Kidney (tissue), 14 donors: Measurements from ENCODE around the gene SMAGP. TPM values are rescaled to one million over a fixed set of nuclear protein-coding genes. Genes with fewer than 3 reads are reported as not detected.
"Not testable (repeated sequence)": the region's sequence is repeated elsewhere in the genome, so short reads cannot be mapped to it uniquely, and the experiment has no call there.

Source experiments
- DNase-seq, 5 donors: peaks; one replicate each; pipeline ENCODE4 v3.0.0-alpha.2; 2013 to 2020
- FAIRE-seq: peaks from 2 replicates; lab custom pipeline; 2012; peaks lifted over from hg19 to GRCh38; lab: Jason Lieb, UNC
- H3K27ac ChIP-seq, 2 donors: one replicate each; pipeline ENCODE4 v1.7.0; 2013; ENCODE audit warnings: low read depth in 2 of 2, low read length in 2 of 2, inconsistent platforms in 1 of 2
- H3K27me3 ChIP-seq: one replicate; pipeline ENCODE4 v1.7.1; 2013; ENCODE audit warnings: low read length, inconsistent platforms; ENCODE audit not compliant: control insufficient read depth, insufficient read depth
- H3K36me3 ChIP-seq, 3 donors: one replicate each; pipeline versions ENCODE4 v1.7.0 to v1.7.1; 2013; ENCODE audit warnings: low read length in 3 of 3, control low read depth in 1 of 3, inconsistent platforms in 1 of 3; ENCODE audit not compliant: insufficient read depth in 3 of 3, control insufficient read depth in 2 of 3
- H3K4me1 ChIP-seq, 3 donors: one replicate each; pipeline versions ENCODE4 v1.7.0 to v1.7.1; 2013; ENCODE audit warnings: low read length in 3 of 3, inconsistent platforms in 1 of 3, low read depth in 1 of 3; ENCODE audit not compliant: control insufficient read depth in 2 of 3, insufficient read depth in 2 of 3
- H3K4me3 ChIP-seq, 3 donors: one replicate each; pipeline versions ENCODE4 v1.7.0 to v1.8.1; 2013; ENCODE audit warnings: low read length in 3 of 3, control low read depth in 1 of 3, inconsistent platforms in 1 of 3
- H3K9ac ChIP-seq, 3 donors: one replicate each; pipeline versions ENCODE4 v1.7.0 to v1.7.1; 2013; ENCODE audit warnings: low read length in 3 of 3, control low read depth in 1 of 3, inconsistent platforms in 1 of 3
- H3K9me3 ChIP-seq, 3 donors: one replicate each; pipeline versions ENCODE4 v1.7.0 to v1.7.1; 2013; ENCODE audit warnings: low read length in 3 of 3, control low read depth in 1 of 3, inconsistent platforms in 1 of 3; ENCODE audit not compliant: control insufficient read depth in 2 of 3, insufficient read depth in 1 of 3
- intact Hi-C: fragments of 100-400 bp; cut with DNase I; formaldehyde crosslinking; loops from one replicate; pipeline ENCODE4 v1.11.1; 2022
- polyA plus RNA-seq: library from polyadenylated mRNA; stranded (reverse); fragments of 350-450 nt; fragmentation: Illumina TruSeq; extraction: RNeasy Lipid Tissue Mini Kit (QIAGEN cat#74804); gene quantifications from one replicate; pipeline ENCODE4 v1.2.3, GENCODE V29; 2014; ENCODE audit warnings: low read depth, low replicate concordance; ENCODE audit not compliant: insufficient read depth
- total RNA-seq: library from RNA; stranded (reverse); fragmentation: NEBNext Ultra II Directional; extraction: Animal tissue kit (Norgen Biotek cat#: 25700); gene quantifications from one replicate; pipeline ENCODE4 v1.2.1, GENCODE V29; 2021
- TF ChIP-seq, protein P1 (sequence below): IDR thresholded peaks from 3 replicates; pipeline ENCODE4 v1.5.1; 2012; ENCODE audit warnings: mild to moderate bottlenecking, moderate library complexity, borderline replicate concordance; ENCODE audit not compliant: insufficient read depth; ENCODE audit errors: extremely low read depth
- donor health status: control.
- donor health status: control.
- donor health status: control.
- donor health status: control.
- donor health status: control.
- donor health status: DM: yes; HTN: yes; CAD: no.
- donor health status: Normal renal cell carcinoma (clear cell type).

The SMAGP gene
- total and polyA plus RNA-seq, 2 donors from 2014 or later = 22.8 to 28.5 TPM

DNA sequence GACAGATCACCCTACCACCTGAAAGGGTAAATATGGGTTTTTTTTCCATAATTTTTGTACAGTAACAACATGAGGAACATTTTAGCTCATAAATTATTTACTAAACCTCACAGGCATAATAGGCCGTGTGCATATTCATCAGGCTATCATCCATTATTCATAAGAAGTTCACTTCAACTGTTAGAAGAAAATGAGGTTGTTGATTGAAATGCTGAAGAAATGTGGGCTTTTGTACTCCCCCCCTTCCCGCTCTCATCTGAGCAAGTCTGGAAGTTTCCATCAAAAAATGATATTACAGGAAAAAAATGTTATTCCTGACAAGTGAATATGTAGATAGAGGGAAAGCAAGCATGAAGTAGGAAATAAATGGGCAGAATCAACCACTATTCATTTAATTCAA, 44.4 kb downstream of the SMAGP start:
- Histone ChIP-seq H3K4me3 (no peak overlapping the region), H3K9ac (no peak overlapping the region), H3K27me3 (no peaks in the 10 kb centered on the region), H3K36me3 (no peaks in the 10 kb centered on the region), H3K27ac (no peak overlapping the region), H3K4me1 (peaks cover 0 to 6% (median 0%) of the 10 kb centered on the region in 3 donors), H3K9me3 (no peaks in the 10 kb centered on the region)
- DNase-seq = no peak
- TF ChIP-seq, protein P1, sequence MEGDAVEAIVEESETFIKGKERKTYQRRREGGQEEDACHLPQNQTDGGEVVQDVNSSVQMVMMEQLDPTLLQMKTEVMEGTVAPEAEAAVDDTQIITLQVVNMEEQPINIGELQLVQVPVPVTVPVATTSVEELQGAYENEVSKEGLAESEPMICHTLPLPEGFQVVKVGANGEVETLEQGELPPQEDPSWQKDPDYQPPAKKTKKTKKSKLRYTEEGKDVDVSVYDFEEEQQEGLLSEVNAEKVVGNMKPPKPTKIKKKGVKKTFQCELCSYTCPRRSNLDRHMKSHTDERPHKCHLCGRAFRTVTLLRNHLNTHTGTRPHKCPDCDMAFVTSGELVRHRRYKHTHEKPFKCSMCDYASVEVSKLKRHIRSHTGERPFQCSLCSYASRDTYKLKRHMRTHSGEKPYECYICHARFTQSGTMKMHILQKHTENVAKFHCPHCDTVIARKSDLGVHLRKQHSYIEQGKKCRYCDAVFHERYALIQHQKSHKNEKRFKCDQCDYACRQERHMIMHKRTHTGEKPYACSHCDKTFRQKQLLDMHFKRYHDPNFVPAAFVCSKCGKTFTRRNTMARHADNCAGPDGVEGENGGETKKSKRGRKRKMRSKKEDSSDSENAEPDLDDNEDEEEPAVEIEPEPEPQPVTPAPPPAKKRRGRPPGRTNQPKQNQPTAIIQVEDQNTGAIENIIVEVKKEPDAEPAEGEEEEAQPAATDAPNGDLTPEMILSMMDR = no peak
- FAIRE-seq = no peak
- intact Hi-C loops = no loop called here

DNA sequence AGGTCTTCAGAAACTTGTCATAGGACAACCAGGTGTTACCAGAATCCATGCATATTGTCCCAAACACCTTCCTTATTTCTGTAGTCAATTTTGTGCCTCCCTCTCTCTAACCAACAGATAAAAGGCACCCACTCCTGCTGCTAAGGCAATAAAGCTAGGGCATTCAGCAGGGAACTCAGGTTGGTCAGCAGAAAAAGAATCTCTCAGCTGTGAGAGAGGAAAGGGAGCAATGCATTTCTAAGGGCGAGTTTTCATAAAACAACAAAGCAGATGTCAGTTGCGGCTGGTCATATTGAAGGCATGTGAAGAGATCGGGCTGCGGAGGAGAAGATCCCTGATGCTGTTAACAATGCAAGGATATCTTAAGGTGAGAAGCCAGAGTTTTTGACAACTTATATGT, 45.0 kb downstream of the SMAGP start:
- no peak overlapping the region for H3K27ac ChIP-seq
- DNase-seq (no peak), FAIRE-seq (no peak)
- H3K9me3 ChIP-seq = no peaks in the 10 kb centered on the region
- no peak overlapping the region for H3K4me3 ChIP-seq
- H3K36me3 ChIP-seq = no peaks in the 10 kb centered on the region
- H3K27me3 ChIP-seq = no peaks in the 10 kb centered on the region
- TF ChIP-seq, protein P1 = no peak
- no peak overlapping the region for H3K9ac ChIP-seq
- peaks cover 0 to 6% (median 0%) of the 10 kb centered on the region in 3 donors for H3K4me1 ChIP-seq
- intact Hi-C loops = no loop called here

DNA sequence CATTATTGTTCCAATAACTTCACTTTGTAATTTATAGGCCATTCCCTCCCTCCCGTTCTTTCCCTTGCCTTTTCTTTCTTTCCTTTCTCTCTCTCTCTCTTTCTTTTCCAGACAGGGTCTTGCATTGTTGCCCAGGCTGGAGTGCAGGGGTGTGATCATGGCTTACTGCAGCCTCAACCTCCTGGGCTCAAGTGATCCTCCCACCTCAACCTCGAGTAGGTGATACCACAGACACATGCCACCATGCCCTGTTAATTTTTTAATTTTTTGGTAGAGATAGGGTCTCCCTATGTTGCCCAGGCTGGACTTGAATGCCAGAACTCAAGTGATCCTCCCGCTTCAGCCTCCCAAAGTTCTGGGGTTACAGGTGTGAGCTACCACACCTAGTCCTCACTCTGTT, 45.6 kb downstream of the SMAGP start:
- H3K27me3 ChIP-seq = no peaks in the 10 kb centered on the region
- no peak overlapping the region for H3K27ac ChIP-seq
- TF ChIP-seq, protein P1 = no peak
- FAIRE-seq = no peak
- no peaks in the 10 kb centered on the region for H3K36me3 ChIP-seq
- no peaks in the 10 kb centered on the region for H3K9me3 ChIP-seq
- DNase-seq = no peak
- H3K4me3 ChIP-seq = no peak overlapping the region
- no peak overlapping the region for H3K9ac ChIP-seq
- intact Hi-C loops = no loop called here
- peaks cover 0 to 8% (median 2%) of the 10 kb centered on the region in 3 donors for H3K4me1 ChIP-seq

DNA sequence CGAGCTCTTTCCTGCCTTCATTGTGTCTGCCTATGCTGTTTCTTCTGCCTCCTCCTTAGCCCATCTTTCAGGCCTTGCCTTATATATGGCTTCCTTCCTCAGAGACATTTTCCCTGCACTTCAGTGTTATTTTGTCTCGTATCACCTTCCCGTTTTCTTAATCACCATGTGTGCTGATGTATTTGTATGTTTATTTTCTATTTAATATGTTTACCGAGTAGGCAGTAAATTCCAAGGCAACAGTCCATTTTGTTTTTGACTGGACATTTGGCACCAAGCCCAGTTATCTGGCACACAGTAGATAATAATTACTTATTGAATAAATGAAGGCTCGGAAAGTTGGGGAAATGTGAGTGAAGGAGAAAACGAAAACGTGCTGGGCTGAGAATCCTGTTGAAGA, 47.8 kb downstream of the SMAGP start:
- H3K36me3 ChIP-seq = no peaks in the 10 kb centered on the region
- no peaks in the 10 kb centered on the region for H3K9me3 ChIP-seq
- FAIRE-seq = no peak
- intact Hi-C loops = no loop called here
- H3K4me1 ChIP-seq = peaks cover 2 to 11% (median 11%) of the 10 kb centered on the region in 3 donors
- peak overlapping the region in 1 of 2 donors; percentile 45 for H3K27ac ChIP-seq
- no peaks in the 10 kb centered on the region for H3K27me3 ChIP-seq
- no peak overlapping the region for H3K9ac ChIP-seq
- TF ChIP-seq, protein P1 = no peak
- DNase-seq = no peak
- peak overlapping the region in 2 of 3 donors; percentile 36 to 42 for H3K4me3 ChIP-seq

DNA sequence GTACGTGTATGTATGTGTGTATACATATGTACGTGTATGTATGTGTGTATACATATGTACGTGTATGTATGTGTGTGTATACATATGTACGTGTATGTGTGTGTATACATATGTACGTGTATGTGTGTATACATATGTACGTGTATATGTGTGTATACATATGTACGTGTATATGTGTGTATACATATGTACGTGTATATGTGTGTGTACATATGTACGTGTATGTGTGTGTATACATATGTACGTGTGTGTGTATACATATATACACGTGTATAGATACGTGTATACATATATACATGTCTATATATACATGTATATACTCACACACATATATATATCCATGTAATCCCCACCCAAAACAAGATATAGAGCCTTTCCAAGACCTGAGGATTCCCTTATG, 50.4 kb downstream of the SMAGP start:
- H3K27me3 ChIP-seq, H3K9me3 ChIP-seq, intact Hi-C loops, FAIRE-seq, H3K27ac ChIP-seq, H3K36me3 ChIP-seq, DNase-seq: not testable (repeated sequence)
- Histone ChIP-seq H3K9ac (peak overlapping the region in 1 of 3 donors; percentile 93), H3K4me3 (peak overlapping the region in 2 of 3 donors; percentile 3 to 86), H3K4me1 (peaks cover 2 to 18% (median 11%) of the 10 kb centered on the region in 3 donors)
